Upper lobe of left lung (tissue), 4 donors: ENCODE data around the gene DMD.

Experiments used
- CTCF ChIP-seq, 6 experiments: fragments of 450-650 bp in 4 of 6; fragments of 200-600 bp in 2 of 6; sonication (generic) in 2 of 6; IDR thresholded peaks; one replicate each; pipeline ENCODE4 v1.5.1; 2016 to 2019; ENCODE audit warnings: antibody characterized with exemption in 6 of 6
- EP300 ChIP-seq, 4 donors: sonication (generic); formaldehyde crosslinking; IDR thresholded peaks; one replicate each; pipeline ENCODE4 v1.5.1; 2017; ENCODE audit warnings: antibody characterized with exemption in 4 of 4, control low read depth in 2 of 4
- POLR2A ChIP-seq, 4 donors: fragments of 450-650 bp; IDR thresholded peaks; one replicate each; pipeline ENCODE4 v1.5.1; 2016 to 2017; ENCODE audit warnings: antibody characterized with exemption in 4 of 4, mild to moderate bottlenecking in 2 of 4
- POLR2AphosphoS5 ChIP-seq, 2 donors: sonication (generic); formaldehyde crosslinking; IDR thresholded peaks; one replicate each; pipeline ENCODE4 v1.5.1; 2017; ENCODE audit warnings: antibody characterized with exemption in 2 of 2

GRCh38 chrX:31374786-31375185 lies 1836.6 kb downstream of the DMD start:
- no peak for TF ChIP-seq CTCF (IDR thresholded peaks at IDR 0.05)
- TF ChIP-seq EP300 (IDR thresholded peaks at IDR 0.05): no peak
- no peak for TF ChIP-seq POLR2A (IDR thresholded peaks at IDR 0.05)
- no peak for TF ChIP-seq POLR2AphosphoS5 (IDR thresholded peaks at IDR 0.05)
